ENCODE data around the gene SMR3A. TPM values are rescaled to one million over a fixed set of nuclear protein-coding genes. Genes with fewer than 3 reads are reported as not detected.

Gene SMR3A
- total RNA-seq, 4 donors from 2014 or later: not detected

GRCh38 chr4:70356185-70356584 lies 4.4 kb upstream of the SMR3A start:
- TF ChIP-seq CTCF (IDR thresholded peaks at IDR 0.05; ENCODE audit: low read depth): no peak

GRCh38 chr4:70359115-70359661 lies 1.4 kb upstream of the SMR3A start:
- no peak for TF ChIP-seq CTCF (IDR thresholded peaks at IDR 0.05; ENCODE audit: low read depth)

GRCh38 chr4:70364002-70364401 lies 3.4 kb downstream of the SMR3A start:
- no peak for TF ChIP-seq CTCF (IDR thresholded peaks at IDR 0.05; ENCODE audit: low read depth)

- TF ChIP-seq CTCF (IDR thresholded peaks at IDR 0.05; ENCODE audit: low read depth): no peak
Observed at GRCh38 chr4:70365479-70365878, 4.9 kb downstream of the SMR3A start.

GRCh38 chr4:70367813-70368212 lies 7.3 kb downstream of the SMR3A start:
- no peak for TF ChIP-seq CTCF (IDR thresholded peaks at IDR 0.05; ENCODE audit: low read depth)

GRCh38 chr4:70371987-70372386 lies 11.4 kb downstream of the SMR3A start:
- TF ChIP-seq CTCF (IDR thresholded peaks at IDR 0.05; ENCODE audit: low read depth): no peak

GRCh38 chr4:70372760-70373159 lies 12.2 kb downstream of the SMR3A start:
- no peak for TF ChIP-seq CTCF (IDR thresholded peaks at IDR 0.05; ENCODE audit: low read depth)

Measured in subcutaneous adipose tissue (tissue), 4 donors.